ENCODE results near the gene ZDHHC12. TPM values are rescaled to one million over a fixed set of nuclear protein-coding genes. Genes with fewer than 3 reads are reported as not detected.

The ZDHHC12 gene
- total RNA-seq, 2 donors from 2014 or later = 37.0 to 70.3 TPM

- no peaks in the 10 kb centered on the region for H3K36me3 ChIP-seq
- H3K4me1 ChIP-seq (ENCODE audit: control insufficient read depth in 1 of 2, low read depth in 2 of 2) = peaks cover 0 to 18% of the 10 kb centered on the region in 2 donors
- ATAC-seq (ENCODE audit: insufficient number of reproducible peaks, low FRiP score, low read depth) = no peak
- H3K27ac ChIP-seq = no peak overlapping the region
- no peaks in the 10 kb centered on the region for H3K27me3 ChIP-seq (replicated peaks; ENCODE audit: insufficient read depth)
- no peak overlapping the region for H3K4me3 ChIP-seq
- DNase-seq (ENCODE audit: low spot score) = no peak
- H3K9me3 ChIP-seq = no peaks in the 10 kb centered on the region
- TF ChIP-seq CTCF (IDR thresholded peaks at IDR 0.05) = no peak
Measured at GRCh38 chr9:128720841-128721486, 3.0 kb downstream of the ZDHHC12 start.

- no peaks in the 10 kb centered on the region for H3K9me3 ChIP-seq
- ATAC-seq (ENCODE audit: insufficient number of reproducible peaks, low FRiP score, low read depth) (no peak), DNase-seq (ENCODE audit: low spot score) (no peak)
- no peaks in the 10 kb centered on the region for H3K27me3 ChIP-seq (replicated peaks; ENCODE audit: insufficient read depth)
- no peak for TF ChIP-seq CTCF (IDR thresholded peaks at IDR 0.05)
- H3K4me1 ChIP-seq (ENCODE audit: control insufficient read depth in 1 of 2, low read depth in 2 of 2) = peaks cover 0 to 18% of the 10 kb centered on the region in 2 donors
- H3K36me3 ChIP-seq = no peaks in the 10 kb centered on the region
- H3K27ac ChIP-seq = no peak overlapping the region
- H3K4me3 ChIP-seq = no peak overlapping the region
Measured at GRCh38 chr9:128719919-128720605, 3.9 kb downstream of the ZDHHC12 start.

- no peak for ATAC-seq (ENCODE audit: insufficient number of reproducible peaks, low FRiP score, low read depth)
- no peak for TF ChIP-seq CTCF (IDR thresholded peaks at IDR 0.05)
- Histone ChIP-seq H3K9me3 (no peaks in the 10 kb centered on the region), H3K4me1 (ENCODE audit: control insufficient read depth in 1 of 2, low read depth in 2 of 2) (peaks cover 0 to 8% of the 10 kb centered on the region in 2 donors), H3K36me3 (no peaks in the 10 kb centered on the region), H3K27me3 (replicated peaks; ENCODE audit: insufficient read depth) (no peaks in the 10 kb centered on the region), H3K27ac (no peak overlapping the region), H3K4me3 (no peak overlapping the region)
- no peak for DNase-seq (ENCODE audit: low spot score)
Measured at GRCh38 chr9:128718475-128718874, 5.5 kb downstream of the ZDHHC12 start.

DNA sequence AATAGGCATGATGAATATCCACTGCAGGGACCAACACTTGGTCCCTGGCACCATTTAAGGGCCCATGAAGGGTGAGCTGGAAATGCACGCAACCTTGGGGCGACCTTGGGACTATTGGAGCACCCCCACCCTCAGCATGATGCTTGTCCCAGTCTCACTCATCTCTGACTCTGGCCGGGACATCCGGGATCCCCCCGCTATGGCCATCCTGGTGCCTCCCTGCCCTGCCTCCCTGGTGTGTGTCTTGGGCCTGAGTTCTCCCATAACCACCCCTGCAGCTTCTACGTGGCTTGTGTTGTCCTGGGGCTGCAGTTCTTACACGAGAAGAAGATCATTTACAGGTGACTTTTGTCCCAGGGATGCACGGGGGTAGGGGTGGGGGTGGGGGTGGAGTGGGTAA, 5.9 kb downstream of the ZDHHC12 start:
- no peaks in the 10 kb centered on the region for H3K27me3 ChIP-seq (replicated peaks; ENCODE audit: insufficient read depth)
- H3K9me3 ChIP-seq = no peaks in the 10 kb centered on the region
- no peaks in the 10 kb centered on the region for H3K36me3 ChIP-seq
- ATAC-seq (ENCODE audit: insufficient number of reproducible peaks, low FRiP score, low read depth) (no peak), DNase-seq (ENCODE audit: low spot score) (no peak)
- H3K27ac ChIP-seq = no peak overlapping the region
- H3K4me3 ChIP-seq = no peak overlapping the region
- no peak for TF ChIP-seq CTCF (IDR thresholded peaks at IDR 0.05)
- peaks cover 0 to 3% of the 10 kb centered on the region in 2 donors for H3K4me1 ChIP-seq (ENCODE audit: control insufficient read depth in 1 of 2, low read depth in 2 of 2)

- H3K4me1 ChIP-seq (ENCODE audit: control insufficient read depth in 1 of 2, low read depth in 2 of 2) = no peaks in the 10 kb centered on the region
- no peak overlapping the region for H3K4me3 ChIP-seq
- DNase-seq (ENCODE audit: low spot score) (no peak), ATAC-seq (ENCODE audit: insufficient number of reproducible peaks, low FRiP score, low read depth) (no peak)
- no peaks in the 10 kb centered on the region for H3K36me3 ChIP-seq
- H3K27ac ChIP-seq = no peak overlapping the region
- no peaks in the 10 kb centered on the region for H3K9me3 ChIP-seq
- no peak for TF ChIP-seq CTCF (IDR thresholded peaks at IDR 0.05)
- no peaks in the 10 kb centered on the region for H3K27me3 ChIP-seq (replicated peaks; ENCODE audit: insufficient read depth)
Measured at GRCh38 chr9:128716581-128717254, 7.2 kb downstream of the ZDHHC12 start.

All from thoracic aorta (tissue), 2 donors.